SU-DHL-6 (cell line): ENCODE results near the gene LURAP1L.

ENCODE experiments used
- H2AFZ ChIP-seq: fragments of 200-600 bp; sonication (generic); 2 replicates; pipeline ENCODE4 v1.6.1; 2014; ENCODE audit warnings: low read depth, mild to moderate bottlenecking, moderate library complexity, mixed read lengths, antibody characterized with exemption, low read length; ENCODE audit not compliant: severe bottlenecking
- H3F3A ChIP-seq: fragments of 200-600 bp; shearing (Covaris generic); 2 replicates; pipeline ENCODE4 v1.6.0; 2016; ENCODE audit warnings: antibody characterized with exemption, mild to moderate bottlenecking; ENCODE audit not compliant: insufficient read depth
- H3K27ac ChIP-seq: fragments of 200-600 bp; sonication (generic); 2 replicates; pipeline ENCODE4 v1.5.1; 2016; ENCODE audit warnings: low read depth, mild to moderate bottlenecking, low read length, moderate library complexity, mixed read lengths
- H3K27me3 ChIP-seq: fragments of 200-600 bp; sonication (generic), shearing (Covaris generic); 2 replicates; pipeline ENCODE4 v1.6.0; 2014; ENCODE audit warnings: mild to moderate bottlenecking, low read length
- H3K36me3 ChIP-seq: fragments of 200-600 bp; sonication (generic); 2 replicates; pipeline ENCODE4 v1.6.1; 2014; ENCODE audit warnings: mild to moderate bottlenecking, low read length, mixed read lengths
- H3K4me2 ChIP-seq: fragments of 300-600, 200-600 bp; shearing (Covaris generic), sonication (generic); 2 replicates; pipeline ENCODE4 v1.6.0; 2014; ENCODE audit warnings: low read length, low read depth, mild to moderate bottlenecking; ENCODE audit not compliant: poor library complexity, severe bottlenecking
- H3K4me3 ChIP-seq: fragments of 200-600 bp; sonication (generic); 2 replicates; pipeline ENCODE4 v1.5.1; 2014; ENCODE audit warnings: antibody characterized with exemption, low read length, mild to moderate bottlenecking, mixed read lengths; ENCODE audit not compliant: insufficient read depth, poor library complexity, severe bottlenecking
- H3K79me2 ChIP-seq: fragments of 200-600 bp; sonication (generic); 2 replicates; pipeline ENCODE4 v1.6.1; 2014; ENCODE audit warnings: mild to moderate bottlenecking, low read length, moderate library complexity; ENCODE audit not compliant: insufficient read depth
- H3K9ac ChIP-seq: fragments of 200-600 bp; sonication (generic); 2 replicates; pipeline ENCODE4 v1.7.0; 2014; ENCODE audit warnings: mild to moderate bottlenecking, low read length
- H3K9me2 ChIP-seq: fragments of 200-600 bp; sonication (generic); replicated peaks from 2 replicates; pipeline ENCODE4 v1.6.1; 2014; ENCODE audit warnings: low read length; ENCODE audit not compliant: insufficient read depth
- H3K9me3 ChIP-seq: fragments of 200-600 bp; sonication (generic); 2 replicates; pipeline ENCODE4 v1.6.1; 2014; ENCODE audit warnings: low read length, mixed read lengths; ENCODE audit not compliant: insufficient read depth
- H4K20me1 ChIP-seq: fragments of 200-600 bp; sonication (generic); 2 replicates; pipeline ENCODE4 v1.6.1; 2014; ENCODE audit warnings: low read depth, mild to moderate bottlenecking, antibody characterized with exemption, low read length, moderate library complexity, mixed read lengths
- EZH2phosphoT487 ChIP-seq: fragments of 200-600 bp; sonication (generic), shearing (Covaris generic); conservative IDR thresholded peaks from 2 replicates; pipeline ENCODE4 v1.6.1; 2018; ENCODE audit warnings: mild to moderate bottlenecking, antibody characterized with exemption, low read length, moderate library complexity, mixed read lengths
- TF ChIP-seq, protein P1 (sequence below): fragments of 200-600 bp; sonication (generic); IDR thresholded peaks from one replicate; pipeline ENCODE4 v1.5.1; 2017; ENCODE audit warnings: antibody characterized with exemption, mild to moderate bottlenecking, low read length, moderate library complexity; ENCODE audit not compliant: insufficient read depth, poor library complexity, severe bottlenecking

LURAP1L gene

DNA sequence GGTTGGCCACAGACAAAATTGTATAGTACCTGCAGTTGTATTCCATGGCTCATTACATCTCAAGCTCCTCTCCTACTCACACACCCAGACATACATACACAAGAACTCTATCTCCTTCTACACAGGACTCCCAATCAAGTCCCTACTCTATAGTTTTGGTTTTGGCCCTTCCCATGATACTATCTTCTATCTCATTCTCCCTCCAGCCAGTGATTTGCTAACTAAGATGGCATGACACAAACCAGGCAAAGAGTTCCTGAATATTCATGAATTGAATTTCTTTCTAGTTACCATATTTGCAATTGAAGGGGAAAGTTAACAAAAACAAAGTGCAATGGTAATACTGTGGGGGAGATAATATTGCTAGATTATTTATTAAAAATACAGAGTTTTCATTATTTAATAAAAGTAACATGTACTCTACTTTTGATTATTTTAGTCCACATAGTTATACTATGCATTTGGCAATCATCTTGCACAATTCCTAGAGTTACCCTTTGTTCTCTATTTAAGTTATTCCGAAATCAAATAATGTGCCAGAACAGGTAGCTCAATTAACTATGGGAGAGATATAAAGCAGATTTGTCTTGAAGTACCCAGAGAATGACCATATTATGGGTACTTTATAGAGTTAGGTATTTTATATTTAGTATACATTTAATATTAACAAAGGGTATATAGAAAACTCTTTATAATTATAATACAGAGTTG lies 9.6 kb upstream of the LURAP1L start:
- no peak overlapping the region for H3K27ac ChIP-seq
- H3K27me3 ChIP-seq, result no peaks in the 10 kb centered on the region

DNA sequence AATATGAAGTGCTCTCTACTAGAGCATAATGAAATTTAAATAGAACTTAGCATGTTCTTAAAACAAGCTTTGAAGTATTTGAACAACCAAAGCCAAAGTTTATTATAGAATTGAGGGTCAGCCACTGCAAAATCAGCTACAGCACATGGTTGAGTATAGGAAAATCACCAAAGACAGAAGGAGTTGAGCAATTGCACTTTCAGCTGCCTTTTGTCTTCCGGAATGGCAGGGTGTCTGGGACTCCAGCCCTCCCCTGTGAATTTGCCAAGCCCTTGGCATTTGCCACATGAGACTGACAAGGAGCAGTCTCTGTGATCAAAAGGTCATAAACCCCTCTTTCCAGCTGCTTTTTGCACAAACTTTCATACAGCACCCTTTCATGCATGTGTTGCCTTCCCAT lies 8.5 kb upstream of the LURAP1L start:
- no peak overlapping the region for H3K4me2 ChIP-seq
- no peaks in the 10 kb centered on the region for H3K27me3 ChIP-seq

More for the DNA sequence above, 9.6 kb upstream of the LURAP1L start:
- TF ChIP-seq, protein P1, sequence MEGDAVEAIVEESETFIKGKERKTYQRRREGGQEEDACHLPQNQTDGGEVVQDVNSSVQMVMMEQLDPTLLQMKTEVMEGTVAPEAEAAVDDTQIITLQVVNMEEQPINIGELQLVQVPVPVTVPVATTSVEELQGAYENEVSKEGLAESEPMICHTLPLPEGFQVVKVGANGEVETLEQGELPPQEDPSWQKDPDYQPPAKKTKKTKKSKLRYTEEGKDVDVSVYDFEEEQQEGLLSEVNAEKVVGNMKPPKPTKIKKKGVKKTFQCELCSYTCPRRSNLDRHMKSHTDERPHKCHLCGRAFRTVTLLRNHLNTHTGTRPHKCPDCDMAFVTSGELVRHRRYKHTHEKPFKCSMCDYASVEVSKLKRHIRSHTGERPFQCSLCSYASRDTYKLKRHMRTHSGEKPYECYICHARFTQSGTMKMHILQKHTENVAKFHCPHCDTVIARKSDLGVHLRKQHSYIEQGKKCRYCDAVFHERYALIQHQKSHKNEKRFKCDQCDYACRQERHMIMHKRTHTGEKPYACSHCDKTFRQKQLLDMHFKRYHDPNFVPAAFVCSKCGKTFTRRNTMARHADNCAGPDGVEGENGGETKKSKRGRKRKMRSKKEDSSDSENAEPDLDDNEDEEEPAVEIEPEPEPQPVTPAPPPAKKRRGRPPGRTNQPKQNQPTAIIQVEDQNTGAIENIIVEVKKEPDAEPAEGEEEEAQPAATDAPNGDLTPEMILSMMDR, result no peak
- no peak for TF ChIP-seq EZH2phosphoT487
- Histone ChIP-seq H3K79me2 (no peaks in the 10 kb centered on the region), H3K9me3 (no peaks in the 10 kb centered on the region), H3K4me3 (no peak overlapping the region), H3K4me2 (no peak overlapping the region), H3K9ac (no peak overlapping the region), H3F3A (no peaks in the 10 kb centered on the region), H2AFZ (no peak overlapping the region), H4K20me1 (no peaks in the 10 kb centered on the region), H3K36me3 (no peaks in the 10 kb centered on the region), H3K9me2 (no peaks in the 10 kb centered on the region)

DNA sequence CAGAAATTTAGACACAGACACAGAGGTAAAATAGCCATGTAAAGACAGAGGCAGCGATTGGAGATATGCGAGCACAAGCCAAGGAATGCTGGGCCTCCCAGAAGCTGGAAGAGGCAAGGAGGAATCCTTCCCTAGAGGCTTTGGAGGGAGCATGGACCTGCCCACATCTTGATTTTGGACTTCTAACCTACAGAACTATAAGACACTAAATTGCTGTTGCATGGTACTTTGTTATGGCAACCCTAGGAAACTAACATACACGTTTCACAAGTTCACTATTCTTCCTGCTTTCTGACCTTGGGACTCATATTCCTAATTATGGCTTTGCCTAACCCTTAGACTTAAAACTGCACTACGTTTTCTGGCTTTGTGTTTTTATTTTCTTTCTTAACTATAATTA lies 4.6 kb upstream of the LURAP1L start:
- no peaks in the 10 kb centered on the region for H3K36me3 ChIP-seq
- H3K4me3 ChIP-seq, result no peak overlapping the region
- no peak overlapping the region for H2AFZ ChIP-seq
- H3K79me2 ChIP-seq, result no peaks in the 10 kb centered on the region
- H3K4me2 ChIP-seq, result no peak overlapping the region
- no peaks in the 10 kb centered on the region for H3F3A ChIP-seq
- no peaks in the 10 kb centered on the region for H3K9me3 ChIP-seq
- TF ChIP-seq, protein P1, result no peak
- no peak for TF ChIP-seq EZH2phosphoT487
- no peaks in the 10 kb centered on the region for H3K27me3 ChIP-seq
- H3K9me2 ChIP-seq, result no peaks in the 10 kb centered on the region
- no peak overlapping the region for H3K9ac ChIP-seq
- H4K20me1 ChIP-seq, result no peaks in the 10 kb centered on the region
- H3K27ac ChIP-seq, result no peak overlapping the region

More for the DNA sequence above, 8.5 kb upstream of the LURAP1L start:
- Histone ChIP-seq H2AFZ (no peak overlapping the region), H4K20me1 (no peaks in the 10 kb centered on the region), H3K9ac (no peak overlapping the region), H3K79me2 (no peaks in the 10 kb centered on the region), H3K9me3 (no peaks in the 10 kb centered on the region), H3K4me3 (no peak overlapping the region), H3K9me2 (no peaks in the 10 kb centered on the region), H3K27ac (no peak overlapping the region), H3K36me3 (no peaks in the 10 kb centered on the region), H3F3A (no peaks in the 10 kb centered on the region)
- TF ChIP-seq, protein P1, result no peak
- no peak for TF ChIP-seq EZH2phosphoT487
